EH (cell line): ENCODE measurements around the gene GIMD1.

Experiments used
- DNase-seq: peaks from one replicate; pipeline ENCODE4 v3.0.0-alpha.2; 2015; ENCODE audit warnings: low read depth

GIMD1 gene

GRCh38 chr4:106314960-106315359 lies 53.6 kb downstream of the GIMD1 start:
- DNase-seq, result no peak

- DNase-seq, result peak; percentile 14
These were observed 55.5 kb downstream of the GIMD1 start for GRCh38 chr4:106312997-106313522.

- peak; percentile 80 for DNase-seq
These were observed 56.2 kb downstream of the GIMD1 start for GRCh38 chr4:106312377-106312776.
